CD4-positive, alpha-beta T cell treated with Interleukin-1 beta for 1 hour (primary cell): ENCODE data around the gene GPATCH2.
"Not testable (repeated sequence)": the region's sequence is repeated elsewhere in the genome, so short reads cannot be mapped to it uniquely, and the experiment has no call there.

Experiments
- DNase-seq, 2 donors: peaks; one replicate each; pipeline ENCODE4 v3.0.0-alpha.2; 2020 to 2022

Gene GPATCH2

DNA sequence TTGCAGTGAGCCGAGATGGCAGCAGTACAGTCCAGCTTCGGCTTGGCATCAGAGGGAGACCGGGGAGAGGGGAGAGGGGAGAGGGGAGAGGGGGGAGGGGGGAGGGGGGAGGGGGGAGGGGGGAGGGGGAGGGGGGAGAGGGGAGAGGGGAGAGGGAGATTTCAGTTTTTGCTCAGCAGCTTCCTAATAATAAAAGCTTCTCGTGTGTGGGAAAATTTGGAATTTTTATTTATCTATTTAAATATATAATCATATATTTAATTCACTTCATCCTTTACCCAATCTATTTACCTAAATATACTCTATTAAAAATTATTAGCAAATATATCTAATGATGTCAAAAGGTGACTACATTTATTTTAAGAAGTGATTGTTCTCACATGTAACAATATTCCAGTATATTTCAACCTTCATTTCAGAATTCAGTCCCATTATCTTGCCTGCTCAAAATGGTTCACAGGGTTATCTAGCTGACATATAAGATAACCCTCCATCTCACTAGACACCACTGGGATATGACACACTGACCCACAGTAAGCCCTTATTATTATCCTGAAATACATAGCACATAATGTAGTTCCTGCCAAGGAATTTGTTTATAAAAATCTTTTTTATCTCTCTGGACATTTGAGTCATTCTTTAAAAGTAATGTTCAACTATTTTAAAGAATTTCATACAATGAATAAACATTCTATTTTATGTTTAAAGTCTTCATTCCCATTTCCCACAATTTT lies 105.9 kb downstream of the GPATCH2 start:
- DNase-seq: no peak

DNA sequence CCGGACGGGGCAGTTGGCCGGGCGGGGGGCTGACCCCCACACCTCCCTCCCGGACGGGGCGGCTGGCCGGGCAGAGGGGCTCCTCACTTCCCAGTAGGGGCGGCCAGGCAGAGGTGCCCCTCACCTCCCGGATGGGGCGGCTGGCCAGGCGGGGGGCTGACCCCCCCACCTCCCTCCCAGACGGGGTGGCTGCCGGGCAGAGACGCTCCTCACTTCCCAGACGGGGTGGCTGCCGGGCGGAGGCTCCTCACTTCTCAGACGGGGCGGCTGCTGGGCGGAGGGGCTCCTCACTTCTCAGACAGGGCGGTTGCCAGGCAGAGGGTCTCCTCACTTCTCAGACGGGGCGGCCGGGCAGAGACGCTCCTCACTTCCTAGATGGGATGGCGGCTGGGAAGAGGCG lies 107.0 kb downstream of the GPATCH2 start:
- DNase-seq: not testable (repeated sequence)

DNA sequence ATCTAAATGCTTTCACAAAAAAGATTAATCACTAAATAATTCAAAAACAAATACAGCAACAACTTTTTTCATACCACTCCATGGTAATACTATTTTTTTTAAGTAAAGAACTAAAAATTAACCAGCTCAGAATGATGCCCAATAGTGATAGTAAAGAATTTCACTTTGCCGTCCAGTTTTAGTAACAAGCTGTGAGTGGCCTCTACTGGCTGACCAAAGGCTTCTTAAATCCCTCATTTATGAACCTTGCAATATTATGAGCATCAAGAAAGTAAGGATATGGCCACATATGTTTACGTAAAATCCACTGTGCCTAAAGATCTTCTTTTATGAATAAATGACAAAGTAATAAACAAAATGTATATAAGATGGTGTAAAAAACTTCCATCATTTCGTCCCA lies 108.6 kb downstream of the GPATCH2 start:
- DNase-seq: no peak

DNA sequence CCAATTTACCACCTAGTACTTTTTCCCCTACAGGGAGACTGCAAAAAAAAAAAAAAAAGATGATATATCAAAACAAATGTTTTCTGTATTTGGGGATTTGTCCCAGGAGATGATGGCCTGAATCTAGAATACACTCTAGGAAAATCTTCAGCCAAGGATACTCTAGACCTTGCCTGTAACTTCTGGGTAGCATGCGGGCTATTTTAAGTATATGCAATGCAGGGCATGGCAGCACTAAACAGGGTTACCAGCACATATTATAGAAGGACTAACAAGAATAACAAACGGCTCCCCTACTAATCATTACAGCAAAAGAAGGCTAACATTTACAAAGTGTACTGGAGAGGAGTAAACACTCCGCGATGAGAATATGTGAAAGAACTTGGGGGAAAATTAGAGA lies 109.6 kb downstream of the GPATCH2 start:
- no peak for DNase-seq

DNA sequence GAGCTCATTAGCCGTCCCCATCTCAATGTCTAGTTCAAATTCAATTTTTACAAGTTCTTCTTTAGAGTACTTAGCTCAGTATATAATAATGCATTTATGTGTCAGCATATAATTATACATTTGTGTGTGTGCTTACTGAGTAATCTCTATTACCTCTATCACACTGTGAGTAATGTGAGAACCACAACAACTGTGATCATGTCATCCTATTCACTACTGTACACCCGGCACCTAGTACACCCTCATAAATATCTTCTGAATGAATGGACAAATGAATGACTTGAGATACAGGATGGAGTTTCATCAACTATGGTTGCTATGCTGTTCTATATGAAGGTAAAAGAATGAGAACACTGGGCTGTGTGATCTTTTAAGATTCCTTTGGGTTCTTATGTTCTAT lies 124.0 kb downstream of the GPATCH2 start:
- no peak for DNase-seq

DNA sequence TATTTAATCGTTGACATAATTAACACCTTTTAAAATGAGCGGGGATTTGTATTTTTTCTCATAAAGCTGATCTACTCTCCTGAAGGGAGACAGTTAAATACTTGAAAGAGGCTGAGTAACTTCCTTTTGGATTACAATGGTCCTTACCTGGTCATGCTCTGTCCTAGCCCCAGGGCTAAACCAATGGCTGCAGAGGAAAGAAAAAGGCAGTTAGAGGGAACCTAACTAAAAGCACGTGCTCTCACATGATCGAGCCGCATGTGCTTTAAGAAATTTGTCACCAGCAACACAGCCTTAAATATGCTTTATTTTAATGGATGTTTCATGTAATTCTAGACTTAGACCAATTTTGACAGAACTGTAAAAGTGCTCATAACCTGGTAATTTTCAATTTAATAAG lies 132.7 kb downstream of the GPATCH2 start:
- no peak for DNase-seq

DNA sequence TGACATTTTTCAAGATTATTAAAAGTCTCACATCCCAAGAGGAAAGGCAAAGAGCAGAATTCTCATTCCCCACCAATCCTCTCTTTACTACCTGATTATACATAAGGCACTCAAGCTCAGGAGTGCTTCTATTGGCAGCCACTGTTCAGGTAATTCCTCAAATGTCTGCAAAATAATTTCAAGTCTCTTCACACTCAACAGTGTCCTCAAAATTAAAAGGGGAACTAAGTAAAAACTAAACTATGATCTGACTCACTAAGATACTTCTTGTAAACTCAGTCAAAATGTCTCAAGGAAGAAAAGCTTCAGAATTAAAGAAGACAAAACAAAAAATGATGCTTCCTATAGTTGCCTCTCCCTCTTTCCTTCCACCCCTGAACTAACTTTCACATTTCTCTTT lies 135.6 kb downstream of the GPATCH2 start:
- no peak for DNase-seq

DNA sequence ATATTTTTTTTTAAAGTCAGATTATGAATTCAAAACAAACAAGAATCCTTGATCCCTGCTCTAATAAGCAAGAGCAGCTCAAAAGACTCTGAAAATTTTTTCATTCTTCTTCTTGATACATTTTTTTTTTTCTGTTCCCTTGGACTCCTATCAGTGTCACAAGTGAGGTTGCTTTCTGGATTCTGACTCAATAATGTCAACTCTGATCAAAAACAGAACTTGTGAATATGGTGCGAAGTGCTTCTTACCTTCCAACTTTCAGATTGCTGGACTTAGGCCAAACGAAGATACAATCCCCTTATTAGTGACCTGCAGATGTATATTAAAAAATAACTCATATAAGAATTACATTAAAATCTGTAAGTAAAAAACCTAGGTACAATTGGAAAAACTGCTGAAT lies 136.1 kb downstream of the GPATCH2 start:
- DNase-seq: no peak

DNA sequence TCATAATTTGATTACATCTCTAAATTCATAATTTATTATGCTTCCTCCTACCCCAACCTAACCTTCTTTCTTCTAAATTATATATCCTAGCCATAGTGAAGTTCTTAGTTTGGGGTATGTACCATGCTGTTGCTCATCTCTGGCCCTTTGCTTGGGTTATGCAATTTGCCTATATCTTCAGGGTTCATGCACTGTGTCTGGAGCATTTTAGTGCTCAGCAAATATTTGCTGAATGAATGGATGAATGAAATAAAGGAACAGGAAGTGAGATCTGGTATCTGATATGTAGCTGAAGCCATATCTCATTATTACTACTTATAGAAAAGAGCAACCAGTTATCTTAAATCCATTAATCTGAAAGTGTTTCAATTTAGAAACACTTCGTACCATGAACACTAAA lies 137.6 kb downstream of the GPATCH2 start:
- DNase-seq: no peak

DNA sequence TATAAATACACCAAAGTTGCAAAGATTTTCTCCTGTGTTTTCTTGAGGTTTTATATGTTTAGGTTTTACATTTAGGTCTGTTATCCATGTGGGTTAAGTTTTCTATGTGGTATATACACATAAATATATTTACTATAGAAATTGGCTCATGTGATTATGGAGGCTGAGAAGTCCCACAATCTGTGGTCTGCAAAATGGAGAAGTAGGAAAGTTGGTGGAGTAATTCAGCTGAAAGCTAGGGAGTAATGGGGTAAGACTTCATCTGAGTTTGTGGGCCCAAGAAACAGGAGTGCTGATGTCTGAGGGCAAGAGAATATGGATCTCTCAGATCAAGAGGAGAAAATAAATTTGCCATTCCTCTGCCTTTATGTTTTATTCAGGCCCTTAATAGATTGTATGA lies 146.0 kb downstream of the GPATCH2 start:
- DNase-seq: no peak

DNA sequence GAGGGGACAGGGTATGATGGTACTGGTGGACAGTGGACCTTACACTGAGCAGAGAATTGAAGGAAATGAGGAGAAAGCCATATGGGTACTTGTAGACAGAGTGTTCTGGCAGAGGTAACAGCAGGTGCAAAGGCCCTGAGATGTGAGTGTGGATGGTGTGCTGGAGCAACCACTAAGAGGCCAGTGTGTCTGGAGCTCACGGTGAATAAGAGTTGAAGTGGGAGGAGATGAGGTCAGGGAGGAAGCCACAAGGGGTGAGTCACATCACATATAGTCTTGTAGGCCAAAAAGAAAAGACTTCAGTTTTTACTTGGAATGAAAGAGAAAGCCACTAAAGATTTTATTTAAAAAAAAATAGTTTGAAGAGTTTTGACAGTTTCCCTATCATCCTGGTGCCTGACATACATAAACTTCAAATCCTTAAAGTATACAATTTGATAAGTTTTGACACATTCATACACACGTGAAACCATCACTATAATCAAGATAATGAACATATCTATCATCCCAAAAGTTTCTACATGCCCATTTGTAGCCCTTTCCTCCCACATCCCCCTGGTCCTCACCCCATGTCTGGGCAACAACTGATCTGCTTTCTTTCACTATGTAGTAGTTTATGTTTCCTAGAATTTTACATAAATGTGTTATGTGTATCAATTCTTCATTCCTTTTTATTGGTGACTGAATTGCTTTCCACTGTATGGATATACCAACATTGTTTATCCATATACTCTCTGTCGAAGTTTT lies 148.4 kb downstream of the GPATCH2 start:
- no peak for DNase-seq

DNA sequence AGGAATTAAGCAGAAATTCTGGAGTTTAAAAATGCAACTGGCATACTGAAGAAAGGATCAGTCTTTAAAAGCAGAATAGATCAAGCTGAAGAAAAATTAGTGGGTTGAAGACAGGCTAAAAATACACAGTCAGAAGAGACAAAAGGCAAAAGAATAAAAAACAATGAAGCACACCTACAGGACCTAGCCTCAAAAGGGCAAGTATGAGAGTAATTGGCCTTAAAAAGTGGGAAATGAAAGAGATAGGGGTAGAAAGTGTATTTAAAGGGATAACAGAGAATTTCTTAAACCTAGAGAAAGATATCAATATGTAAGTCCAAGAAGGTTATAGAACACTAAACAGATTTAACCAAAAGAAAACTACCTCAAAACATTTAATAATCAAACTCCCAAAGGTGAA lies 152.4 kb downstream of the GPATCH2 start:
- DNase-seq: no peak

DNA sequence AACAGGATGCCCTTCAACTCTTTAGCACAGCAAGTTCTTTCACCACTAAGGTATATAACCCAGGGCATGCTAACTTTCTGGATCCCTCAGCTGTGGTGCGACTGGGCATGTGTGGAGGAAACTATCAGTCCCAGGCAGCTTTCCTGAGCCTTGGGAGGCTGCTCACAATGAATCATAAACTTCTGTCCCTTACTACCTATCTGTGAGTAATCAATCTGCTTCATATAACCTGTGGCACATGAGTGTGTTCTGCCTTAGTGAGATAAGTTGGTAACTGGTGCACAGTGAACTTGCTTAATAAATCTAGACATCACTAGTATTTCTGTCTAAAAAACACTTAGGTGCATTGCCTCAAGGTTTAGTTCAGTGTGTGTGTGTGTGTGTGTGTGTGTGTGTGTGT lies 158.0 kb downstream of the GPATCH2 start:
- DNase-seq: no peak

DNA sequence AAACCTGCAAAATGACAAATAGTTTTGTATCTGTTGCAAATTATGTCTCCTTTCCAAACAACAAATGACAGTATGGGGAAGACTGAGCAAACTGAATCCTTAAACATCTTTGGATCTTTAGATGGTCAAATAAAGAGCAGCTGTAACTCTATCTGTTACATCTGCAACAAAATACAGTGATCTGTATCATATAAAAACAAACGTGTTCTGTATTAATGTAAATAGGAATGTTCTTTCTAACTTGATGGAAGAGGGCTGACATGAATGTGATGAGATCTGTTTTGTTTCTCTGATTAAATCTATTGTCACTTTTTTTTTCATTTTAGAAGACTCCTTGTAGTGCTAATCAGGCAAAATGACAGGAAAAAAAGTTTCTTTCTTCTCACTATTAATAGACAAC lies 159.5 kb downstream of the GPATCH2 start:
- no peak for DNase-seq

DNA sequence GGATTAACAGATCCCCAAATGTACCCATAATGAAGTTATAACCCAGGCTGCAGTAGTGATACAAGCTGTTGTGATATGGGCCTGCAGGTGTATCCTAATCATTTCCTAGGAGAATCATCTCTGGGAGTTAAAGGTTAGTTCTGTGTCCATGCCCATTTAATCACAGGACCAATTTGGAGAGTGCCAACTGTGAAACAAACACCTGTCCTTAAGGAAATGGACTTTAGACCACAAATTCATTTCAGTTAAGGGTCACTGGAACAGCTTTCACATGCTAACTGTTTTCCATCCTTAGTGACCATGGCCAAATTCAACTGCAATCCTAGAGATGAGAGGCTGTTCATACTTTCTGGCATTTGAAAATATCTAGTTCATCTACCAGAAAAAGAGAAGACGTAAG lies 160.9 kb downstream of the GPATCH2 start:
- no peak for DNase-seq

DNA sequence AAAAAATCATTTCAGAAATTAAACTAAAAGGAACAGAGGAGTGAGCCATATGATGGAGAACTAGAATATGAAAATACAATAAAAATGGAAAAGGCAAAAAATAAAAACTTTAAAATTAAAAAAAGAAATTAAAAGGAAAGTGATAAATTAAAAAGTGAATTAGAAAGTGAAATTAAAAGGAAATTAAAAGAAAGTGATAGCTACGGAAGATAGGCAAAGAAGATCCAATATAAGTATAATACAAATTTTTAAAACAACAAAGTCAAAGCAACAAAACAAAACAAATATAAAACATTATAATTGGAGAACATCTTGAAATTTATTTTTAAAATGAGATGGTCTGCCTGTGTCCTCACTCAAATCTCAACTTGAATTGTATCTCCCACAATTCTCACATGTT lies 165.8 kb downstream of the GPATCH2 start:
- DNase-seq: no peak

DNA sequence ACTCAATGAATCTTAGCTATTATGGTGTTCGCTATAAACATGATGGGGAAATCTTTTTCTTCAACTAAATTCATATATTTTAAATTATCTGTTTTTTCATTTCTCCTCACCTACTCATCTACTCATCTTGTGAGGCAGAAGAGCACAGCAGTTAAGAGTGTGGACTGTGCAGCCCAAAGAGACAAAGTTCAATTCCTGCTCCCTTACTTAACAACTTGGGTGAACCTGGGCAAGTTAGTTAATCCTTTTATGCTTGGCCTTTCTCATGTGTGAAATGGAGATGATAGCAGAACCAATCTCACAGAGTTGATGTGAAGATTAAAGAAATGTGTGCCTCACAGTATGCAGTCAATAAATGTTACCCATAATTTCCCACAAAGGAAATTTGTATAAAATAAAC lies 168.2 kb downstream of the GPATCH2 start:
- no peak for DNase-seq

DNA sequence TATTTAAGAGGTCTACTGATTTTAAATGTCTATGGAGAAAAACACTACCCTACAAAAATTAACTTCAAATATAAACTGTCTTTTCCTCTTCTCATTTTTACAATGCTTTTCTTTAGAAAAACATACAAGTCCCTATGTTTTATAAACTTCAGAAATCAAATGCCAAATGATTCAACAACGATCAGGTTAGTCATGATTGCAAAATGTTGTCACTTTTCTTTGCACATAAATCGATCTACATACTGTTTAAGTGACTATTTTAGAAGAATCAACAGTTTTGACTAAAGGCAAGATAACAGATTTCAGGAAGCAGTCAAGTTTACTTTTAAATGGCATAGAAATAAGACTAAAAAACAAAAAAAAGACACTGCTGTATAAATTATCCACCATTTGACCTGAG lies 168.7 kb downstream of the GPATCH2 start:
- DNase-seq: no peak

DNA sequence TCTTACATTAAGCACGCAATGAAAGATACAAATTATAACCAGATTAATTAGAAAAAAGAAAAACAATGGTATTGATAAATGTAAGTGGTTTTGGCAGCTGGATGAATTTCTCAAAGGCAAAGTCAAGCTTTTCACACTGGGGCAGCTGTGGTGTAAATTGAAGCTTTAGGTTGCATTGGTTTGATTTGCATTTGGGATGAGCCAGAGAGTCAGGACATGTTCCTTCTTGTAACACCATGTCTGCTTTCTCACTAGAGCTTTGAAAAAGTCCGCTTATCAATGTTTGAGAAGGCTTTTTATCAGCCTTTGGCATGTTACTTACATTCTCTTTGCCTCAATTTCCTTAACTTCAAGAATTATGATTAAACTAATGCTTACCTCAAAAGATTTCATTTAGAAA lies 173.9 kb downstream of the GPATCH2 start:
- DNase-seq: no peak

DNA sequence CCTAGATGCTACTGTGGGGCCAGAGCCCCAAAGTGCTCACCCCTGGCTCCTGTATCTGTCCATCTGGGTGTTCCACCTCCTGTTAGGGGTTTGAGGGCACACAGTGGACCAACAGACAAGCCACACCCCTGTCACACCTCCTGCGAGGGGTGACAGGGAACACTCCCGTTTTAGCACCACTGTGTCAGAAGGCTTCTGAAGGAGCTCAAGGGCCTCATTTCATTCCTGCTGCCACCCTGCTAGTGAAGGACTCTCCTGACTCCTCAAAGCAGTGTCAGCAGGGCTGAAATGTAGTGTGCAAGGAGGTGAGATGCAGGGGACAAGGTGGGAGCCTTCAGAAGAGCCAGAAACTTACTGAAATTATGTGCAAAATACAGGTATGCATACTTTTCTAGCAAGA lies 174.6 kb downstream of the GPATCH2 start:
- no peak for DNase-seq

DNA sequence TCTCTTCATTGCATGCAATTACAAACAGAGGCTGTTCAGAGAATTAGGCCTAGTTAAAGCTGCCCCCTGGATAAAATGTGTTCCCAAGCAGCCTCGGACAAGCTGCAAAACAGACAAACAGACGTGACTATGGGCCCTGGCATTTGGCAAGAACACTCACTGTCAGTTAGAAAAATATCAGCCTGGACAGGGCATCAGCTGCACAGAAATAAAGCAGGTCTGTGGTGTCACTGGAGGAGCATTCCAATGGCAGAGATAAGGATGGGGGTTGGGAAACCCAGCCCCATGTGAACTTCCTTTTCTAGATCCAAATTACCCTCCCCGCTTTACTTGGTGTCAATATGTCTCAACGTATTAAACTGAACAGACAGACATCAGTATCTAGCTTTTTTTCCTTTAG lies 177.1 kb downstream of the GPATCH2 start:
- DNase-seq: no peak

DNA sequence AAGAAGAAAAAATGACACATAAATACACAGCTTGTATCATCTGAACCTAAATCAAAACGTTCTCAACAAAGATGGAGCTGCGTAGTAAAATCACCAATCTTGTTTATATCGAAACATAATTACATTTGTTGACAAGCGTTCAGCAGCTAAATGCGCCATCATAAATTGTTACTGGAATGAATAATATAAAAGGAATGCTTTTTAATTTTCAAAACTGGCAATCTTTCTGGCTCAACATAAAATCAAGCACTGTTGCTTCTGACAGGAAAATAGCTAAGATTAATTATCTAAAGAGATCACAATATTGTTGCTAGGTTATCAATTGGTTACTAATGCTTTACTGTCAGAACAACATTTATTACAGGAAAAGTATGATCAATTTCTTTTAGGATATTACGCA lies 181.5 kb downstream of the GPATCH2 start:
- no peak for DNase-seq

DNA sequence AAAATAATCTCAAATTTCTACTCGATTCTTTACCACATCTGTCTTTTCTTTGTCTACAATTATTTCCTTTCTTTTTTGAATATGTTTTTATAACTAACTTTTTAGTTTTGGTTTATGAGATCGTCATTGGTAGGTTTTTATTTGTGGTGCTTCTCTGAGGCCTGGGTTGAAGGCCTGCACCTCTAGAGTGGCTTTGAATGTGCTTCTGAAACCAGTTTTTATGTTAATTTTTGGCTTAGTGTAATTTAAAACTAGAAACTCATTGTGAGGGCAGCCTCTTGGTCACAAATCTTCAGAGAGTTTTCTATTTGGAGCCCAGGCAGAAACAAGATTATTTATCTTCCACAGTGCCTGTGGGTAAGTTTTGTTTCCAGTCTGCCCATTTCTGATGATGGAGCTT lies 187.0 kb downstream of the GPATCH2 start:
- no peak for DNase-seq

DNA sequence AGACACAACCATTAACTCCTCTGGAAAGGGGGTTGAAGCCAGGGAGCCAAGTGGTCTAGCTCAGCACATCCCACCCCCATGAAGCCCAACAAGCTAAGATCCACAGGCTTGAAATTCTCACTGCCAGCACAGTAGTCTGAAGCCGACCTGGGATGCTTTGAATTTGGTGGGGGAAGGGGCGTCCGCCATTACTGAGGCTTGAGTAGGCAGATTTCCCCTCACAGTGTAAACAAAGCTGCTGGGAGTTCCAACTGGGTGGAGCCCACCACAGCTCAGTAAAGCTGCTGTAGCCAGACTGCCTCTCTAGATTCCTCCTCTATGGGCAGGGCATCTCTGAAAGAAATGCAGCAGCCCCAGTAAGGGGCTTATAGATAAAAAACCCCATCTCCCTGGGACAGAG lies 193.5 kb downstream of the GPATCH2 start:
- no peak for DNase-seq

DNA sequence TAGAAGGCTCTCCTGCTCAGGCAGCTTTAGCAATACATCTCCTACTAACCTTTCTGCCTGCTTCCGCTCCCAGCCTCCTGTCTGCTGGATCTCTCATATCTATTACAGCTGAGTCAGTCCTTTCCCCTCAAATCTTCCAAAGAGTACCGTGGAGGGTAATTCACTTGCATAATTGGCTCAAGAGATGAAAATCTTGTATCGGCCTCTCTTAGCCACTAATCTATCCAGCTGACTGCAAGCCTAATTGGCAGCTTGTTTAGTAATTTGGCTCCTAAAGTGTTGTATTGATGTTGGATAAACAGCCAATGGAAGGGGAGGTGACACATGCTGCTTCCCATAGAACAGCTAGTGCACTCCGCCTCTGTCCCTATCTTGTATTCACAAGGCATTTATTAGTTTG lies 195.7 kb downstream of the GPATCH2 start:
- no peak for DNase-seq
